Fibroblast of upper back skin (primary cell): Measurements from ENCODE around the gene PRPSAP1.
"Not testable (repeated sequence)": the region's sequence is repeated elsewhere in the genome, so short reads cannot be mapped to it uniquely, and the experiment has no call there.

Experiments used
- DNase-seq: peaks from one replicate; pipeline ENCODE4 v3.0.0-alpha.2; 2013

The PRPSAP1 gene

DNA sequence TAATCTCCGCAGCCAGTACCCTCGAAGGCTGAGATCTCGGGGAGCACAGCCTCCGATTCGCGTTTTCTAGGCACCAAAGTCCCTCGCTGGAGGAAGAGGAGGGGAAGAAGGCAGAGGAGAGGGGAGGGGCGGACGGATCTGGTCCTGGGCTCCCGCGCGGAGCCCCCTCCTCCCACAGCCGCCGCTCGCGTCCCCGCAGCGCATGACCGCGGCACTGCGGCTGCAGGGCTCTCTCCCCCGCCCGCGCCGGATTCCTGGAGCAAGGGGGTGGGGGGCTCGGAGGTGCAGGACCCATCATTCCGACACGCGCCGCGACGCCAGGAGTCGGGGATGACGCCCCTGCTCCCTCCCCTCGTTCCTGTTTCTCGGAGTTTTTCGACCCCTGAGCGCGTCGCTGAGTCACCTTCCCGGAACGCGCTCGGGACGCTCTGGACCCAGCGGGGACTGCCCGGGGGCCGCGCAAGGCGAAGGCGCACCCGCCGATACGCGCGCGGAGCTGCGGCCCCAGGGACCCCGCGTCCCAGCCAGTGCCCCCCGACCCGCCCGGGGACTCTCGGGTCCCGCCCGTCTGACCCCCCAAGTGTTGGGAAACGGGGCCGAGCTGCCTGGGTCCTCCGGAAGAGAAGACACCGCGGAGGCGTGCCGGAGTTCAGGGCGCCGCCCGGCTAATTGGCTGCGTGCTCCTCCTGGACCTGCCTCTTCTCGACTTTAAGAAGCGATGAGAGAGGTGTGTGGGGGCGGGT lies 29.3 kb upstream of the PRPSAP1 start:
- DNase-seq, result peak; percentile 90

DNA sequence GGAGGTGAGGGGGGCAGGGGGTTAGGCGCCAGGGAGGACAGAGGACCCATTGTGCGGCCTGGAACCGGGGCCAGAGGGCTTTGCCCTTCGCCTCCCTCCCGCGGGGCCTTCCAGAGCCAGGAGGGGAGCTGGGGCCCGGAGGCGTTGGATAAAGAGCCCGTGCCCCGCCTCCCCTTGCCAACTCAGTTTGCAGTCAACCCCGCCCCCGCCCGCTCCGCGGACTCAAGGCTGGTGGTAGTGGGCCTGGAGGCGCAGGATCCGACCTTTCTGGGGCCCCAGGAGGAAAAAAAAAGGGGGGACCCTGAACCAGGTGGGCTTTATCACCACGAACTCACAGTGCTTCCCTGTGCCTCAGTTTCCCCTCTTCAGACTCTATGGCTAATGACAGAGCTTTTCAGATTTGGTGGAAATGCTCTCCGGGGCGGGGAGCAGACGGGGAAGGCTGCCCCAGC lies 28.7 kb upstream of the PRPSAP1 start:
- peak; percentile 65 for DNase-seq

DNA sequence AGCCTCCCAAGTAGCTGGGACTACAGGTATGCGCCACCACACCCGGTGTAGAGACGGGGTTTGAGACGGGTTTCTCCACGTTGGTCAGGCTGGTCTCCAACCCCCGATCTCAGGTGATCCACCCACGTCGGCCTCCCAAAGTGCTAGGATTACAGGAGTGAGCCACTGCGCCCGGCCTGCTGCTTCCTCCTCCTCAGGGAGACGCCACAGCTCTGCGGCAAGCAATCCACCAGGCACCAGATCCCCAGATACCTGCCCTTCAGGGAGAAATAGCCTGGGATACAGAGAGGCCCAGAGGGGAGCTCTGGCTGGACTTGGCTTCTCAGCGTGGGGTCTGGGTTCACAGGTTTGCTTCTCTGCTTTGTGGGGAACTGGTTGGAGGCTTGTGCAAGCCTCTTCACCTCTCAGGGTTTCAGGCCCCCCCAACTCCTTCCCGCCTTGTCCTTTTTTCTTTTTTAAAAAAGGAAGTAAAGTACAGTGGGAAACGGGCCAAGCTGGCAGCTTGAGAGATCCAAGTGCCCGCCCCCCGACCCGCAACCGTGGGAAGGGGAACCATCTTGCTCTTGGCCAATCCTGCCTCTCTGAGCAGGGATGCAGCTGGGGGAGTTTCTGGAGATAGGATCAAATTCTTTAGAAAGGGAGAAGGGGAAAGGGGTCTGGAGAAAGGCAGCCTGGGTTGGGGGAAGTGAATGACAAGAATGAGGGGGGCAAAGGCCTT lies 28.1 kb upstream of the PRPSAP1 start:
- DNase-seq, result no peak

DNA sequence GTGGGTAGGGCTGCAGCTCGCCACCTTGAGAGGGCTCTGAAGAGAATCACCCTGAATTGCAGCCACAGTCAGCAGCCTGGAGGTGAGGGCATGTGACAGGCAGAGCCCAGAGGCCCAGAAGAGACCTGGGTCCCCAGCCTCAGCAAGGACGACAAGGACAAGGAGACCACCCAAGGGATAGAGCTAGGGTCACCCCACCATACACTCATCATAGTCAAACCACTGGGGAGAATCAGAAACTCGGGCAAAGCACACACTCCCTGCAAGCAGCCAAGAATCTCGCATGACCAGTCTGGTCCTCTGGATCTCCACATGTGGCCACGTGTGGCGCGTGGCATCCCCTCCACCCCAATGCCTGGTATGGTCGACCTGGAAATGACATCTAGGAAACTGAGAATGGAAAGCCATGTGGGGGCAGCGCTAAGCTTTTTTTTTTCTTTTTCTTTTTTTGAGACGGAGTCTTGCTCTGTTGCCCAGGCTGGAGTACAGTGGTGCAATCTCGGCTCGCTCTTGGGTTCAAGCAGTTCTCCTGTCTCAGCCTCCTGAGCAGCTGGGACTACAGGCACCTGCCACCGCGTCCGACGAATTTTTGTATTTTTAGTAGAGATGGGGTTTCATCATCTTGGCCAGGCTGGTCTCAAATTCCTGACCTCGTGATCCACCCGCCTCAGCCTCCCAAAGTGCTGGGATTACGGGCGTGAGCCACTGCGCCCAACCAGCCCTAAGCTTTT lies 26.1 kb upstream of the PRPSAP1 start:
- no peak for DNase-seq

DNA sequence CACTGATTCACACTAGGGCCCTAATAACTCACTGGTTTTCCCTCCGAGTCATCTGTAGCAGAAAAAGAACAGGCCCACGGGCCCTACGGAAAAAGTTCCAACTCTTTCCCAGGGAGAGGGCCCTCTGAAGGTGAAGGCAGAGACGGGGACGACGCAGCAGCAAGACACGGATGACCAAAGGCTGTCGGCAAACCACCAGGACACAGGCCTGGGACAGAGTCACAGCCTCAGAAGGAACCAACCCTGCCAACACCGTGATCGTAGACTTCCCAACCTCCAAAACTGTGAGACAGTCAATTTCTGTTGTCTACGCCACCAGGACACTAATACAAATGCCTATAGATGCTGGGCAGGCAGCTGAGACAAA lies 25.5 kb upstream of the PRPSAP1 start:
- no peak for DNase-seq

DNA sequence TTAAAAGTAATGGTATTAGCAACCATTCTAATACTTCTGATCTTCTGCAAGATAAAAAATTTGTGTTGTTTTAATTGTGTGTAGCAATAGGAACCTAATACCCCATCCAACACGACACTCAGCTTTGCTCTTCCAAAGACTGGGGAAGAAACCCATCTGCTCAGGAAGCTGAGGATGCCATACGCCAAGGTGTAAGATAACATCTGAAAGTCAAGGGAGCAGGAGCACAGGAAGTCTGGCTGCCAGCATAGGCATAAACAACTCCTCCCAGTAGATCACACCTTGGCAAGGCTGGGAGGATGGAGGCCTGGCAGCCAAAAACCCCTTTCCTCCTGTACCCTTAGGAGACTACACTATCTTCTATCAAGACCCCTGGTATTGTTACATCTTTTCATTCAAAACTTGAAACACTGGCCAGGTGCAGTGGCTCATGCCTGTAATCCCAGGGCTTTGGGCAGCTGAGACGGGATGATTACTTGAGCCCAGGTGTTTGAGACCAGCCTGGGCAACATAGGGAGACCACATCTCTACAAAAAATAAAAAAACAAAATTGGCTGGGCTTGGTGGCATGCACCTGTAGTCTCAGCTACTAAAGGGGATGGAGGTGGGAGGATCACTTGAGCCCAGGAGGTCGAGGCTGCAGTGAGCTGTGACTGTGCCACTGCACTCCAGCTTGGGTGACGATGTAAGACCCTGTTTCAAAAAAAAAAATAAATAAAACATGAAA lies 25.0 kb upstream of the PRPSAP1 start:
- no peak for DNase-seq

DNA sequence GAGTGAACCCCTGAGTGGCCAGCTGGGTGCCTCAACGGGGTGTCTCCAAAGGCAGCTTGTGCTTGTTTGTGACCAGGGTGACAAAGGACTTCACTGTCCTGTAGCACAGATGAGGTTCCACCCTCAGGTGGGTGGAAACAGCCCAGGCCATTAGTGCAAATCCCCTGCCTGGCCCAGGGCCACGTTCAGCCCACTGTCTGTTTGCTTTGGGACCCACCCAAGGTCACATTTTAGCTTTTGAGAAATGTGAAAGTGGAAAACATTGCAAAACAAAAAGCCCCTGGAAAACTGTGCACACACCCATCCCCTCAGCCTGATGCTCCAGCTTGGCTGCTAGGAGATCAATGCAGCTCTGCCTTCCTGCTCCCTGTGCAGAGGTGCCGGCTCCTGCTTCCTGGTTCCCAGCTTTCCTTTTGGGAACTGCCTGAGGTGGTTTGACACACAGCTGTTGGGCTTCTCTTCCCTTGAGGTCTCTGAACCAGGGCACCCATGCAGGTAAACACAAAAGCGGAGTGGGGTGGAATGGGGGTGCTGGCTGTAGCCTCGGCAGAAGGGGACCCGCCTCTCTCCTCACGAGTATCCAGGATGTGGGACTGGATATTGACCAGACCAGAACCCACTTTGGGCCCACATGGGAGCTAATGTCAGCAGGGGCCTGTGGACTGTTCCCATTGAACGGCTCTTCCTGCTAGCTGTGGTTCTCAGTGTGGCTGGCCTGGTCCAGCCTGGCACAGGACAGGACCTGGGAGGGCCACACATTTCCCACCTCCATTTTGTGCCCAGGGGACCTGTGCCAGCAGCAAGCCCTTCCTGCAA lies 22.8 kb upstream of the PRPSAP1 start:
- DNase-seq, result no peak

DNA sequence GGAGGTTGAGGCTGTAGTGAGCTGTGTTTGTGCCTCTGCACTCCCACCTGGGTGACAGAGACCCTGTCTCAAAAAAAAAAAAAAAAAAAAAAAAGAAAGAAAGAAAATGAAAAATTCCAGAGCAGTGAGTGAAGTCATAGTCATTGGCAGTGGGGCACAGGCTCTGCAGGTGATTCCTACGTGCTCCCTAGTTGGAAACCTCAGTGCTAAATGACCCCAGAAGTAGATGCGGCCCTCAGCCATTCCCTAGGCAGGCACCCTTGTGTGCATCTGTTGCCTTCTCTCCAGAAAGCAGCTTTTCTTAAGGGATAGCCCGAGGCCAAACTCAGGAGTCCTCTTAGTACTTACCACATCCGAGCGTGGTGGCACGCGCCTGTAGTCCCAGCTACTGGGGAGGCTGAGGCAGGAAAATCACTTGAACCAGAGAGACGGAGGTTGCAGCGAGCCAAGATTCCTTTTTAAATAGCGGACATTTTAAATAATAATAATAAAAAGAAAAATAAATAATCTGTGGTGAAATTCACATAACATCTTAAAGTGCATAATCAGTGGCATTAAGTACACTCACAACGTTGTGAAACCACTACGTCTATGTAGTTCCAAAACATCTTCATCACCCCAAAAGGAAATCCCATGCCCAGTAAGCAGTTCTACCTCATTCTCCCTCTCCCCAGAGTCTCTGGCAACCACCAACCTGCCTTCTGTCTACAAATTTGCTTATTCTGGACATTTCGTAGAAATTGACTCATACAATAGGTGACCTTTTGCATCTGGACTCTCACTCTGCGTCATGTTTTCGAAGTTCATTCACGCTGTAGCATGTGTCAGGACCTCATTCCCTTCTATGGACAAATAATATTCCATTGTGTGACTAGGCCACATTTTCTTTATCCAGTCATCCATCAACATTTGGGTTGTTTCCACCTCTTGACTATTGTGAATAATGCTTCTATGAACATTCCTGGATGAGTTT lies 18.2 kb upstream of the PRPSAP1 start:
- DNase-seq, result peak; percentile 97

DNA sequence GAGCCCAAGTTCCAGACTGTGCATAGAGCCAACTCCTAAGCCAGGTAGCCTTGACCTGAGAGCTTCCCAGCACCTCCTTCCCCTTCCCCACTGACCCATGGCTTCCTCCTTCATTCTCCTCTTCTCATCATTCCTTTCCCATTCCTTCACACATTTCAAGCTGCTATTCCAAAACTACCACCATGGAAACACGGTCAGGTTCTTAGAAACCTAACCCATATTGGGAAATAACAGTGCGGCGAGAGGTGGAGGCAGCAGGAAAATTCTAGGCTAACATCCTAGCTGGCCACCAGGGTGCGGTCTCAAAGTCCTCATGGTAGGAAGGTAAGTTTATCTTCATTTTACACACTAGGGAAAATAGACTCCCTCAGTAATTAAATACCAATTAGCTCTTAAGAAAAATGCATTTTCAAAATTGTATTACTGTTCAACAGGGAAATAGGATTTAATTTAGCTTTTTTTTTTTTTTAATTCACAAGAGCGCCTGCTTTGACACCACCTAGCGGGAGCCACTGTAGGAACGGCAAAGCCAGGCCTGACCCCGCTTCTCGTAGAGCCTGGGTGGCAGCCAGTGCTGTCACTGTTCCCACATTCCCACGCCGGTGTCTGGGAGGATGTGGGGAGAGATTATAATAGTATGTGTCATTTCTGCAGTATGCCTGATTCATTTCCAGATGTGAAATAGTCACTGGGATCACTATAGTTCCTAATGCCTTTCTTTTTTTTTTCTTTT lies 16.7 kb upstream of the PRPSAP1 start:
- peak; percentile 97 for DNase-seq

DNA sequence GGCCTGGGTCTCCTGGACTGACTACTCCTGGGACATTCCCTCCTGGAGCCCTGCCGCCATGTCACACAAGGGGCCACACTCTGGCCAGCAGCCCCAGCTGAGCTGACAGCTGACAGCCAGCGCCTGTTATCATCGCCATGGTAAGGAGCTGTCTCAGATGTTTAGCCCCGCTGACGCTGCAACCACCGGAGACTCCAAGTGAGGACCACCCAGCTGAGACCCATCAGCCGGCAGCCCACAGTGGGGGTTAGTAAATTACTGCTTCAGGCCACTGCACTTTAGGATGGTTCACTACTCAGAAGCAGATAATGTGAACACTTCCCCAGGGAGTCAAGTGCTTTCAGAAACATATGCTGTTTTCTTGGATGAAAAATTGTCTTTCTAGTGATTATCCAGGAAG lies 16.1 kb upstream of the PRPSAP1 start:
- peak; percentile 62 for DNase-seq

DNA sequence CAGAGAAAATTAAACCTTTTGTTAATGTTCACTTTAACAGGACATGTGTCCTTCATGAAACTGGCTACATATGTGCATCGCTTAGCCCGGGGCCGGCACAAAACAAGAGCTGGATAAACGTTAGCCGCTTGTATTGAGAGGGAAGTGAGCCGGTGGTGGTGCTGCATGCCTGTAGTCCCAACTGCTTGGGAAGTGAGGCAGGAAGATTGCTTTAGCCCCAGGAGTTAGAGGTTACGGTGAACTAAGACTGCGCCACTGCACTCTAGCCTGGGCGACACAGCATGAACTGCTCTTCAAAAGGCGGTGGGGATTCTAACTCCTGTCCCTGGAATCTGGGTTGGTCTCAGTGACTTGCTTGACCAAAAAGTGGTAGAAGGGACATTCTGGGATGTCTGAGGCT lies 15.7 kb upstream of the PRPSAP1 start:
- DNase-seq, result peak; percentile 48

DNA sequence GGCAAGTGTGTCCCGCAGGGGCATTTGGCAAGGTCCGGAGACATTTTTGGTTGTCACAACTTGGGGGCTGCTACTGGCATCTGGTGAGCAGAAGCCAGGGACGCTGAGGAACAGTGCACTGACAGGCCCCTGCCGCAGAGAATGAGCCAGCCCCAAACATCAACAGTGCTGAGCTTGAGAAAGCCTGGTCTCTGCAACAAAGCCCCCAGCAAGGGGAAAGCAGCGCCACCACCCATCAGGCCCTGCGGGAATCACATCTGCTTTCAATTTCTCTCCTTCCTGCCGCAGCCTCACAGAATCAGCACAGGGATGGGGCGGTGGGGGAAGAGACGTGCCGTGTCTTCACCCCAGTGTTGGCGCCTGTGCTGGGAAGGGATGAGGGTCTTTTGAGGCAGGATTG lies 14.8 kb upstream of the PRPSAP1 start:
- peak; percentile 92 for DNase-seq

DNA sequence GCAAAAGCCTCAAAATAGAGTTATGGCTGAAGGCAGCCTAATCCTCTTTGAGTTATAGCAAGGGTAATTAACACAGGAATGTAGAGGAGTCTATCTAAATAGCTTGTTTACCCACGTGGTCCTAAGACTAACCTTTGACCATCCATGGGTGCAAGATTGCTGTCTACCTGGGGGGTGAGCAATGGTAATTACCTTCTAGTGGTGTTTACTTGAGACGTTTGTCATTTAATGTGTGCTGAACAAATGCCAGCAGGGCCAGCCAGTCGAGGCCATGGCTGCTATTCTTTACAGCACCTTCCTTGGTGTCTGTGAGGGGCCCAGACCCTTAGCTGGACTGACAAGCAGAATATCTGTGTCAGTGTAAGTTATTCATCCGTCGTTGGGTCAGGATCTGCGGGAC lies 13.9 kb upstream of the PRPSAP1 start:
- DNase-seq, result no peak

DNA sequence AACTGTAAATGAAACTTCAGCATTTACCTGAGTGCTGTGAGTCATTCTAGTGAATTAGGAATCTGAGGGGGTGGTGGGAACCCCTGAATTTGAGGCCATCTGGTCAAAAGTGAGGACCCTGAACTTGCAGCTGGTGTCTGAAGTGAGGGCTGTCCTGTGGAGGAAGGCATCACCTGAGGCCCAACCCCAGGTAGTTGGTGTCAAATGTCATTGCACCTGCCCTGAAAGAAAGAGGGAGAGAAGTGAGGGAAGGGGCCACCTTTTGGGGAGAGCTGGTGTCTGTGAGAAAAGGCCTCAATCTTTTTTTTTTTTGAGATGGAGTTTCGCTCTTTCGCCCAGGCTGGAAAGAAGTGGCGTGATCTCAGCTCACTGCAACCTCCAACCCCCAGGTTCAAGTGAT lies 12.5 kb upstream of the PRPSAP1 start:
- DNase-seq, result no peak

DNA sequence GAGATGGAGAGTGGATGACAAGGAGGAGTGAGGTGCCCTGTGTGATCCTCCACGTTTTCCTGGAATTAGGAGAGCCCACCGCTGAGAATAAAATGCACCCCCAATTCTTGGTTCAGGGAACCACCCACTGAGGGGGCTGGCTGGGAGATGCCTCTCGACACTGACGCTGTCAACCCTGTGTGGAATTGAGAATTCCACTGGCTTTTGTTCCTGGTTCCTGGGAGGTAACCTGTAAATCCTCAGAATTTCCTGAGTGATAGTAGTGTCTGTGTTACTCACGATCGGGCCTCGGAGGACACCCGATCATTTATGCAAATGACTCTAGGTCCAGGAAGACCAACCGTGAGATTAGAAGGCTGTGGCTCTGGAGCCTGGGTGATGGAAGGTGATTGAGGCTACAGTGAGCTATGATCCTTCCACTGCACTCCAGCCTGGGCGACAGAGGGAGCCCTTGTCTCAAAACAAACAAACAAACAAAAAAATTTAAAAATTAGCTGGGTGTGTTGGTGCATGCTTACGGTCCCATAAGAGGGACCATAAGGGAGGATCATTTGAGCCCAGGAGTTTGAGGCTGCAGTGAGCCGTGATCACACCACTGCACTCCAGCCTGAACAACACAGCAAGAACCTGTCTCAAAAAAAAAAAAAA lies 11.7 kb upstream of the PRPSAP1 start:
- no peak for DNase-seq

DNA sequence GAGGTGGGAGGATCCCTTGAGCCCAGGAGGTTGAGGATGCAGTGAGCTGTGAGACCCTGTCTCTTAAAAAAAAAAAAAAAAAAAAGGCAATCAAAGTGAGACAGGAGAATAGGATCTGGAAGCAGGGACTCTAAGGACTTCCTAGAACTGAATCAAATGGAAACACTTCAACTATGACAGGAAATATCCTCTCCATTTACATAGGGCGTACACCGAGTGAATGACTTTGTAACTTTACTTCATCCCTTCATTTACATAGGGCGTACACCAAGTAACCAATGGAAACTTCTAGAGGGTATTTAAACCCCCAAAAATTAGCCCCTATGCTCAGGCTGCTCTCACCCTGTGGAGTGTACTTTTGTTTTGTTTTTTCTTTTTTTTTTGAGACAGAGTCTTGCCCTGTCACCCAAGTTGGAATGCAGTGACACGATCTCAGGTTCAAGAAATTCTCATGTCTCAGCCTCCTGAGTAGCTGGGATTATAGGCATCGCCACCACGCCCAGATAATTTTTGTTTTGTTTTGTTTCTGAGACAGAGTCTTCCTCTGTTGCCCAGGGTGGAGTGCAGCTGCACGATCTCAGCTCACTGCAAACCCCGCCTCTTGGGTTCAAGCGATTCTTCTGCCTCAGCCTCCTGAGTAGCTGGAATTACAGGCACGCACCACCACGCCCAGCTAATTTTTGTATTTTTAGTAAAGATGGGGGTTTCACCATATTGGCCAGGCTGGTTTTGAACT lies 9.6 kb upstream of the PRPSAP1 start:
- no peak for DNase-seq

DNA sequence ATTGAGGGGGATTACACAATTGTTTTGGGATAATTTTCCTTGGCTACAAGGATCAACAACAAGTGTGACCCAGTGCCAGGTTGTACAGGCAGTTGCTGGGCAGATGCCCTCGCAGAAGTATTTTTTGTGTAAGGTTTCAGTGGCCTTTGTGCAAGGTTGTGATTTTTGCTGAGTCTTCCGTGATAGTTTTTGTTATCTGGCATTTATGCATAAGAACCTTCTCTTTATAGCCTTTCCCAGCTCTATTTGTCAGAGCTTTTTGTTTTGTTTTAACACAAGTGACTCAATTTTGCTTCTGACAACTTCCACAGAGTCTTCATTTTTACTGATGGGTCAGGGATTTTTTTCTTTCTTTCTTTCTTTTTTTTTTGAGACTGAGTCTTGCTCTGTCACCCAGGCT lies 6.7 kb upstream of the PRPSAP1 start:
- no peak for DNase-seq

DNA sequence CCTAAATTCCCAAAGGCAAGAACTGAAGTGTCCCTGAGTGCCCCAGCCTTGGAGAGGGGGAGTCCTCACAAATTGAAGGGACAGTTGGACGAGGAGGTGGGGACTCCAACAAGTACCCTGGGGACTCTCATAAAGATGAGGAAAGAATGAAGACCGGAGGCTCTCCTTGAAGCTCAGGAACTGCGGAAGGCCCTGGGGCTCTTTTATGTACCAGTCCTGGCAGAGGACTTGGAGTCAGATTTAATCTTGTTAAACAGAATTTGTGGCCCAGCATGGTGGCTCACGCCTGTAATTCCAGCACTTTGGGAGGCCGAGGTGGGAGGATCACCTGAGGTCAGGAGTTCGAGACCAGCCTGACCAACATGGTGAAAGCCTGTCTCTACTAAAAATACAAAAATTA lies 6.1 kb upstream of the PRPSAP1 start:
- DNase-seq, result not testable (repeated sequence)

DNA sequence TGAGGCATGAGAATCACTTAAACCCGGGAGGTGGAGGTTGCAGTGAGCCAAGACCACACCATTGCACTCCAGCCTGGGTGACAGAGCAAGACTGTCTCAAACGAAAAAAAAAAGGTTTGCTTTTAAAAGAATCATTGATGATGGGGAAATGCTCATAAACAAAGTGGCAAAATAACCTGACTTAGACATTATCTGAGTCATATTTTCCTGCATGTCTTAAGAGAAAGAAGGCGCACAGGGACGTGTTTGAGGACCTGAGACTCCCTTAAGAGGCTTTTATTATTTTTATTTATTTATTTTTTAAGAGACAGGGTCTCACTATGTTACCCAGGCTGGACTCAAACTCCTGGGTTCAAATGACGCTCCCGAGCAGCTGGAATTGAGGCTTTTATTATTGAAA lies 5.7 kb upstream of the PRPSAP1 start:
- DNase-seq, result no peak
